H9 (cell line): ENCODE measurements around the gene SEMA3E. TPM values are rescaled to one million over a fixed set of nuclear protein-coding genes. Genes with fewer than 3 reads are reported as not detected.

Source experiments
- DNase-seq: peaks from one replicate; pipeline ENCODE4 v3.0.0-alpha.2; 2017
- H2AFZ ChIP-seq: one replicate; pipeline ENCODE4 v1.6.1; 2013; ENCODE audit warnings: mild to moderate bottlenecking, low read length, control low read depth, moderate library complexity
- H2AK5ac ChIP-seq: 2 replicates; pipeline ENCODE4 v1.6.1; 2013; ENCODE audit warnings: low read length, control low read depth, mixed read lengths; ENCODE audit not compliant: insufficient read length
- H2BK120ac ChIP-seq: one replicate; pipeline ENCODE4 v1.6.1; 2013; ENCODE audit warnings: low read depth, mild to moderate bottlenecking, low read length, control low read depth, inconsistent platforms; ENCODE audit not compliant: poor library complexity, severe bottlenecking
- H2BK12ac ChIP-seq: 2 replicates; pipeline ENCODE4 v1.6.1; 2013; ENCODE audit warnings: low read length, control low read depth, mixed read lengths, low read depth; ENCODE audit not compliant: insufficient read length
- H2BK15ac ChIP-seq: 2 replicates; pipeline ENCODE4 v1.6.1; 2013; ENCODE audit warnings: low read depth, low read length, control low read depth
- H2BK20ac ChIP-seq: one replicate; pipeline ENCODE4 v1.6.1; 2013; ENCODE audit warnings: low read depth, mild to moderate bottlenecking, low read length, control low read depth, inconsistent platforms; ENCODE audit not compliant: poor library complexity, severe bottlenecking
- H2BK5ac ChIP-seq: 2 replicates; pipeline ENCODE4 v1.6.1; 2013; ENCODE audit warnings: low read length, control low read depth, mixed read lengths; ENCODE audit not compliant: insufficient read length
- H3K14ac ChIP-seq: 2 replicates; pipeline ENCODE4 v1.6.1; 2013; ENCODE audit warnings: low read length, control low read depth; ENCODE audit not compliant: insufficient read depth
- H3K18ac ChIP-seq: 2 replicates; pipeline ENCODE4 v1.6.1; 2013; ENCODE audit warnings: low read depth, mild to moderate bottlenecking, mixed read lengths, low read length, control low read depth; ENCODE audit not compliant: insufficient read length
- H3K23ac ChIP-seq: 2 replicates; pipeline ENCODE4 v1.6.1; 2013; ENCODE audit warnings: low read length, control low read depth, mixed read lengths, low read depth; ENCODE audit not compliant: insufficient read length
- H3K23me2 ChIP-seq: 2 replicates; pipeline ENCODE4 v1.6.1; 2013; ENCODE audit warnings: low read depth, mild to moderate bottlenecking, mixed read lengths, low read length, control low read depth; ENCODE audit not compliant: insufficient read length, poor library complexity, severe bottlenecking
- H3K27ac ChIP-seq: 2 replicates; pipeline ENCODE4 v1.5.1; 2013; ENCODE audit warnings: low read length, control low read depth, mixed read lengths, low read depth; ENCODE audit not compliant: insufficient read length
- H3K27me3 ChIP-seq: 2 replicates; pipeline ENCODE4 v1.6.1; 2013; ENCODE audit warnings: low read length, control low read depth, inconsistent platforms; ENCODE audit not compliant: insufficient read depth
- H3K4ac ChIP-seq: 2 replicates; pipeline ENCODE4 v1.6.1; 2013; ENCODE audit warnings: low read depth, mild to moderate bottlenecking, control low read depth, inconsistent platforms, low read length, moderate library complexity
- H3K4me1 ChIP-seq: 2 replicates; pipeline ENCODE4 v1.6.1; 2013; ENCODE audit warnings: low read length, control low read depth, inconsistent platforms; ENCODE audit not compliant: insufficient read depth
- H3K4me2 ChIP-seq: 2 replicates; pipeline ENCODE4 v1.6.1; 2013; ENCODE audit warnings: low read length, control low read depth, mixed read lengths; ENCODE audit not compliant: insufficient read length, insufficient read depth
- H3K56ac ChIP-seq: 2 replicates; pipeline ENCODE4 v1.6.1; 2013; ENCODE audit warnings: low read depth, mild to moderate bottlenecking, mixed read lengths, low read length, control low read depth; ENCODE audit not compliant: insufficient read length
- H3K79me1 ChIP-seq: 2 replicates; pipeline ENCODE4 v1.6.1; 2013; ENCODE audit warnings: low read depth, mild to moderate bottlenecking, moderate library complexity, low read length, control low read depth, inconsistent platforms; ENCODE audit not compliant: insufficient read depth, poor library complexity, severe bottlenecking
- H3K79me2 ChIP-seq: 2 replicates; pipeline ENCODE4 v1.6.1; 2013; ENCODE audit warnings: low read length, control low read depth, inconsistent platforms; ENCODE audit not compliant: insufficient read depth
- H3K9ac ChIP-seq: 2 replicates; pipeline ENCODE4 v1.6.1; 2013; ENCODE audit warnings: low read length, control low read depth, mixed read lengths; ENCODE audit not compliant: insufficient read length; ENCODE audit errors: extremely low read depth
- H3K9me3 ChIP-seq: one replicate; pipeline ENCODE4 v1.6.1; 2013; ENCODE audit warnings: low read depth, low read length, inconsistent platforms; ENCODE audit not compliant: control insufficient read depth
- H3T11ph ChIP-seq: one replicate; pipeline ENCODE4 v1.6.1; 2013; ENCODE audit warnings: mild to moderate bottlenecking, low read length, control low read depth, inconsistent platforms
- H4K20me1 ChIP-seq: one replicate; pipeline ENCODE4 v1.6.1; 2013; ENCODE audit not compliant: control insufficient read depth, insufficient read length, insufficient read depth
- H4K5ac ChIP-seq: 2 replicates; pipeline ENCODE4 v1.6.1; 2013; ENCODE audit warnings: low read depth, mild to moderate bottlenecking, mixed read lengths, low read length, control low read depth; ENCODE audit not compliant: insufficient read length
- H4K8ac ChIP-seq: replicated peaks from 2 replicates; pipeline ENCODE4 v1.6.1; 2013; ENCODE audit warnings: low read length, control low read depth, mixed read lengths, low read depth; ENCODE audit not compliant: insufficient read length
- H4K91ac ChIP-seq: 2 replicates; pipeline ENCODE4 v1.6.1; 2013; ENCODE audit warnings: low read depth, mild to moderate bottlenecking, moderate library complexity, mixed read lengths, low read length, control low read depth; ENCODE audit not compliant: insufficient read length
- H3K27ac Mint-ChIP-seq, 3 experiments: 2 replicates in 2 of 3; 3 replicates in 1 of 3; pipeline ENCODE4 v1.8.0; 2020 to 2021; ENCODE audit warnings: mixed read lengths in 3 of 3, mild to moderate bottlenecking in 1 of 3, moderate library complexity in 1 of 3
- H3K27me3 Mint-ChIP-seq: 2 replicates; pipeline ENCODE4 v1.8.0; 2021; ENCODE audit warnings: low read depth, mild to moderate bottlenecking, moderate library complexity, mixed read lengths
- H3K36me3 Mint-ChIP-seq, 3 experiments: 2 replicates in 2 of 3; 3 replicates in 1 of 3; pipeline ENCODE4 v1.8.0; 2020 to 2021; ENCODE audit warnings: low read depth in 3 of 3, mixed read lengths in 3 of 3; ENCODE audit not compliant: insufficient read depth in 1 of 3
- H3K4me1 Mint-ChIP-seq, 2 experiments: 2 replicates each; pipeline ENCODE4 v1.8.0; 2020; ENCODE audit warnings: mixed read lengths in 2 of 2
- H3K4me3 Mint-ChIP-seq, 2 experiments: 2 replicates in 1 of 2; 3 replicates in 1 of 2; pipeline ENCODE4 v1.8.0; 2020 to 2021; ENCODE audit warnings: mild to moderate bottlenecking in 2 of 2, mixed read lengths in 2 of 2, moderate library complexity in 1 of 2
- H3K9me3 Mint-ChIP-seq, 2 experiments: 2 replicates in 1 of 2; 3 replicates in 1 of 2; pipeline ENCODE4 v1.8.0; 2020; ENCODE audit warnings: mild to moderate bottlenecking in 2 of 2, mixed read lengths in 2 of 2, moderate library complexity in 1 of 2
- CTCF ChIP-seq: fragments of 200-600 bp; sonication (generic); conservative IDR thresholded peaks from 3 replicates; pipeline ENCODE4 v1.8.0; 2021; ENCODE audit warnings: antibody characterized with exemption, mild to moderate bottlenecking
- total RNA-seq: library from RNA; stranded (reverse); gene quantifications from 2 replicates; pipeline ENCODE4 v1.2.1, GENCODE V29; 2021

Gene SEMA3E
- total RNA-seq, 1 experiment from 2014 or later, result 0.39 TPM

DNA sequence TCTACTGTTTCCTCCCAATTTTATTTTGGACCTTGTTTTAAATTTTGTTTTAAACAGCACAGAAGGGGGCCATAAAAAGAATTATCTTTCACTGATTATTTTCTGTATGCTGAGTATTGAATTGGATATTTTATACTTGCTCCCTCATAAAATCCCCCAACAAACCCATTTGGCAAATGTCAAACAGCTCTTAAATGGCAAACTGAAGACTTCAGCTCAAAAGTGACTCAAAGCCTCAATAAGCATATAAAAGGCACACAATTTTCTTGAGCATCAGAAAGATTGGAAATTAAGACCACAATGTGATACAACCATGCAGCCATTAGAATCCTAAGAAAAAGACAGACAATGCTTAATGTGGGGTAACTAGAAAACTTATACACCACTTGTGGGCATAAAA is 199.2 kb downstream of the SEMA3E start:
- no peak overlapping the region for H2BK20ac ChIP-seq
- no peak overlapping the region for H3K4me3 Mint-ChIP-seq
- H3K79me1 ChIP-seq, result no peaks in the 10 kb centered on the region
- H3K9me3 Mint-ChIP-seq, result no peaks in the 10 kb centered on the region
- H3K9me3 ChIP-seq, result no peaks in the 10 kb centered on the region
- H3K18ac ChIP-seq, result no peak overlapping the region
- H3K4ac ChIP-seq, result no peak overlapping the region
- peaks cover 19% of the 10 kb centered on the region; the same call in 1 of the 2 replicates for H3K4me1 ChIP-seq
- H3K9ac ChIP-seq, result no peak overlapping the region
- H3K27ac ChIP-seq, result no peak overlapping the region
- H3K27me3 ChIP-seq, result no peaks in the 10 kb centered on the region
- no peaks in the 10 kb centered on the region for H3K36me3 Mint-ChIP-seq
- H2AFZ ChIP-seq, result no peak overlapping the region
- no peak for TF ChIP-seq CTCF
- no peak overlapping the region for H4K5ac ChIP-seq
- H3K23ac ChIP-seq, result no peak overlapping the region
- no peak overlapping the region for H2BK15ac ChIP-seq
- H4K8ac ChIP-seq, result no peak overlapping the region
- no peak overlapping the region for H3K14ac ChIP-seq
- no peak overlapping the region for H4K91ac ChIP-seq
- DNase-seq, result no peak
- H3K27me3 Mint-ChIP-seq, result no peaks in the 10 kb centered on the region
- H3K4me2 ChIP-seq, result no peak overlapping the region
- H2BK12ac ChIP-seq, result no peak overlapping the region
- H3K23me2 ChIP-seq, result no peaks in the 10 kb centered on the region
- peak overlapping the region in 1 of 3 experiments; percentile 25; a peak in 2 of 7 replicates for H3K27ac Mint-ChIP-seq
- H3K4me1 Mint-ChIP-seq, result peaks cover 55 to 57% of the 10 kb centered on the region in 2 experiments
- no peak overlapping the region for H3K56ac ChIP-seq
- no peak overlapping the region for H3T11ph ChIP-seq
- no peak overlapping the region for H2AK5ac ChIP-seq
- H2BK5ac ChIP-seq, result no peak overlapping the region
- H3K79me2 ChIP-seq, result no peaks in the 10 kb centered on the region
- no peak overlapping the region for H2BK120ac ChIP-seq
- H4K20me1 ChIP-seq, result no peaks in the 10 kb centered on the region
